GM19238 (cell line): ENCODE results near the gene LEKR1.
"Not testable (repeated sequence)": the region's sequence is repeated elsewhere in the genome, so short reads cannot be mapped to it uniquely, and the experiment has no call there.

ENCODE experiments used
- DNase-seq: peaks from one replicate; pipeline ENCODE4 v3.0.0; 2011; ENCODE audit warnings: low spot score; ENCODE audit not compliant: insufficient read length

Gene LEKR1

GRCh38 chr3:156902916-156903315 lies 76.8 kb downstream of the LEKR1 start:
- no peak for DNase-seq

- DNase-seq, result no peak
Observed at GRCh38 chr3:156906275-156906674, 80.1 kb downstream of the LEKR1 start.

GRCh38 chr3:156908398-156908797 lies 82.2 kb downstream of the LEKR1 start:
- no peak for DNase-seq

- no peak for DNase-seq
Observed at GRCh38 chr3:156910022-156910421, 83.9 kb downstream of the LEKR1 start.

GRCh38 chr3:156910831-156911230 lies 84.7 kb downstream of the LEKR1 start:
- not testable (repeated sequence) for DNase-seq

GRCh38 chr3:156914300-156914699 lies 88.1 kb downstream of the LEKR1 start:
- DNase-seq, result not testable (repeated sequence)

- no peak for DNase-seq
Observed at GRCh38 chr3:156915372-156915771, 89.2 kb downstream of the LEKR1 start.

GRCh38 chr3:156918746-156919145 lies 92.6 kb downstream of the LEKR1 start:
- no peak for DNase-seq

- DNase-seq, result no peak
Observed at GRCh38 chr3:156919818-156920217, 93.7 kb downstream of the LEKR1 start.

- no peak for DNase-seq
Observed at GRCh38 chr3:156920399-156920798, 94.2 kb downstream of the LEKR1 start.

GRCh38 chr3:156923349-156923748 lies 97.2 kb downstream of the LEKR1 start:
- DNase-seq, result no peak

GRCh38 chr3:156938724-156939123 lies 112.6 kb downstream of the LEKR1 start:
- no peak for DNase-seq

- no peak for DNase-seq
Observed at GRCh38 chr3:156939315-156939714, 113.2 kb downstream of the LEKR1 start.

- DNase-seq, result no peak
Observed at GRCh38 chr3:156941311-156941710, 115.2 kb downstream of the LEKR1 start.

- no peak for DNase-seq
Observed at GRCh38 chr3:156948402-156949210, 122.5 kb downstream of the LEKR1 start.

GRCh38 chr3:156952011-156952410 lies 125.9 kb downstream of the LEKR1 start:
- no peak for DNase-seq

- DNase-seq, result no peak
Observed at GRCh38 chr3:156957715-156958114, 131.6 kb downstream of the LEKR1 start.

GRCh38 chr3:156963096-156963495 lies 136.9 kb downstream of the LEKR1 start:
- no peak for DNase-seq

- DNase-seq, result no peak
Observed at GRCh38 chr3:156964577-156964976, 138.4 kb downstream of the LEKR1 start.

- DNase-seq, result not testable (repeated sequence)
Observed at GRCh38 chr3:156966349-156966748, 140.2 kb downstream of the LEKR1 start.

- DNase-seq, result no peak
Observed at GRCh38 chr3:156973954-156974353, 147.8 kb downstream of the LEKR1 start.

- DNase-seq, result no peak
Observed at GRCh38 chr3:156974931-156975330, 148.8 kb downstream of the LEKR1 start.

GRCh38 chr3:156975721-156976120 lies 149.6 kb downstream of the LEKR1 start:
- DNase-seq, result no peak
